Limb (tissue), 2 donors: ENCODE measurements around the gene PARP16.

Experiments used
- DNase-seq, 2 donors: peaks; one replicate each; pipeline ENCODE4 v3.0.0-alpha.2; 2016; ENCODE audit errors: extremely low spot score in 2 of 2

Gene PARP16

GRCh38 chr15:65275728-65276126, 11.0 kb downstream of the PARP16 start:
- DNase-seq: no peak

- no peak for DNase-seq
Measured at GRCh38 chr15:65275104-65275727, 11.5 kb downstream of the PARP16 start.

GRCh38 chr15:65270811-65271545, 15.7 kb downstream of the PARP16 start:
- DNase-seq: peak; percentile 68 to 83

GRCh38 chr15:65268411-65268810, 18.3 kb downstream of the PARP16 start:
- no peak for DNase-seq

GRCh38 chr15:65266469-65266868, 20.2 kb downstream of the PARP16 start:
- no peak for DNase-seq

GRCh38 chr15:65264863-65265430, 21.7 kb downstream of the PARP16 start:
- no peak for DNase-seq

GRCh38 chr15:65263313-65263712, 23.4 kb downstream of the PARP16 start:
- no peak for DNase-seq

- DNase-seq: no peak
Measured at GRCh38 chr15:65260968-65261367, 25.7 kb downstream of the PARP16 start.

- DNase-seq: peak; percentile 34 to 49
Measured at GRCh38 chr15:65259367-65259797, 27.3 kb downstream of the PARP16 start.

- peak in 1 of 2 donors; percentile 42 for DNase-seq
Measured at GRCh38 chr15:65258375-65259262, 28.1 kb downstream of the PARP16 start.

GRCh38 chr15:65255486-65256140, 31.1 kb downstream of the PARP16 start:
- DNase-seq: no peak

- DNase-seq: no peak
Measured at GRCh38 chr15:65254758-65255157, 31.9 kb downstream of the PARP16 start.

GRCh38 chr15:65254356-65254755, 32.3 kb downstream of the PARP16 start:
- DNase-seq: peak; percentile 63 to 79

GRCh38 chr15:65249641-65250040, 37.0 kb downstream of the PARP16 start:
- DNase-seq: no peak

- DNase-seq: peak in 1 of 2 donors; percentile 50
Measured at GRCh38 chr15:65248511-65249255, 38.0 kb downstream of the PARP16 start.

GRCh38 chr15:65246939-65247338, 39.7 kb downstream of the PARP16 start:
- DNase-seq: no peak

GRCh38 chr15:65246026-65246714, 40.5 kb downstream of the PARP16 start:
- no peak for DNase-seq

- peak; percentile 46 to 51 for DNase-seq
Measured at GRCh38 chr15:65245096-65245856, 41.4 kb downstream of the PARP16 start.

- no peak for DNase-seq
Measured at GRCh38 chr15:65244638-65245037, 42.0 kb downstream of the PARP16 start.
